Spleen (tissue), 11 donors: ENCODE measurements around the gene BMPER. TPM values are rescaled to one million over a fixed set of nuclear protein-coding genes. Genes with fewer than 3 reads are reported as not detected.

Experiments
- DNase-seq: peaks from one replicate; pipeline ENCODE4 v3.0.0-alpha.2; 2020
- H3K27ac ChIP-seq, 8 donors: fragments of 200-600 bp; sonication (generic) in 7 of 8; 1 replicate in 4 of 8; 2 replicates in 4 of 8; pipeline versions ENCODE4 v1.5.0 to v1.8.0; 2016 to 2021; ENCODE audit warnings: inconsistent platforms in 4 of 8, mild to moderate bottlenecking in 4 of 8, moderate library complexity in 1 of 8
- H3K27me3 ChIP-seq, 7 donors: fragments of 200-600 bp; sonication (generic) in 6 of 7; replicated peaks in 1 of 7; 1 replicate in 4 of 7; 2 replicates in 3 of 7; pipeline versions ENCODE4 v1.5.0 to v1.8.0; 2016 to 2021; ENCODE audit warnings: inconsistent platforms in 3 of 7, mild to moderate bottlenecking in 1 of 7
- H3K36me3 ChIP-seq, 6 donors: fragments of 200-600 bp; sonication (generic) in 5 of 6; 1 replicate in 4 of 6; 2 replicates in 2 of 6; pipeline versions ENCODE4 v1.5.0 to v1.8.0; 2016 to 2021; ENCODE audit warnings: inconsistent platforms in 2 of 6
- H3K4me1 ChIP-seq, 6 donors: fragments of 200-600 bp; sonication (generic) in 5 of 6; 1 replicate in 3 of 6; 2 replicates in 3 of 6; pipeline versions ENCODE4 v1.5.0 to v1.8.0; 2016 to 2021; ENCODE audit warnings: inconsistent platforms in 3 of 6
- H3K4me3 ChIP-seq, 8 donors: fragments of 200-600 bp; sonication (generic) in 7 of 8; 1 replicate in 4 of 8; 2 replicates in 4 of 8; pipeline versions ENCODE4 v1.5.0 to v1.8.0; 2016 to 2021; ENCODE audit warnings: inconsistent platforms in 4 of 8, mild to moderate bottlenecking in 4 of 8, moderate library complexity in 2 of 8
- H3K9me3 ChIP-seq, 8 donors: fragments of 200-600 bp; sonication (generic) in 7 of 8; 1 replicate in 4 of 8; 2 replicates in 4 of 8; pipeline versions ENCODE4 v1.5.0 to v1.8.0; 2016 to 2021; ENCODE audit warnings: inconsistent platforms in 4 of 8
- CTCF ChIP-seq, 11 experiments: fragments of 200-600 bp in 7 of 11; fragments of 450-650 bp in 4 of 11; sonication (generic) in 4 of 11; IDR thresholded peaks in 8 of 11; conservative IDR thresholded peaks in 3 of 11; 1 replicate in 7 of 11; 2 replicates in 4 of 11; pipeline versions ENCODE4 v1.4.0 to v1.8.0; 2016 to 2021; ENCODE audit warnings: antibody characterized with exemption in 11 of 11, inconsistent platforms in 4 of 11, mild to moderate bottlenecking in 1 of 11
- POLR2A ChIP-seq, 3 donors: fragments of 450-650 bp; IDR thresholded peaks; one replicate each; pipeline ENCODE4 v1.5.1; 2017; ENCODE audit warnings: antibody characterized with exemption in 3 of 3, mild to moderate bottlenecking in 1 of 3
- POLR2AphosphoS5 ChIP-seq, 3 donors: sonication (generic); formaldehyde crosslinking; IDR thresholded peaks; one replicate each; pipeline ENCODE4 v1.5.1; 2017; ENCODE audit warnings: antibody characterized with exemption in 3 of 3
- WGBS, 5 donors: extraction: QIAGEN DNeasy Blood & Tissue Kit in 3 of 5; methylation state at CpG; one replicate each; pipeline versions ENCODE4 v1.1.5 to v1.1.7; 2013 to 2018; 5-methylcytosine and 5-hydroxymethylcytosine counted together
- intact Hi-C: fragments of 100-400 bp; cut with DNase I; formaldehyde crosslinking; loops from one replicate; pipeline ENCODE4 v1.15.0; 2023; ENCODE audit warnings: low total_unique reads
- polyA plus RNA-seq, 3 donors: library from polyadenylated mRNA; stranded (reverse); fragments of 200-250 nt; gene quantifications; one replicate each; pipeline ENCODE4 v1.2.1, GENCODE V29; 2013
- total RNA-seq, 7 donors: library from RNA; depleted of rRNA in 3 of 7; stranded (reverse); fragments of >200 nt in 3 of 7; fragmentation: NEBNext Ultra II Directional in 4 of 7; extraction: Animal tissue kit (Norgen Biotek cat#: 25700) in 4 of 7; gene quantifications; one replicate each; pipeline versions ENCODE4 v1.1.0 to v1.2.1, GENCODE V29; 2016 to 2021
- donor health status: healthy with polysubstance abuse.
- donor health status: DM: no; HTN: no; CAD: no; lungs with moderate emphysema.
- donor health status: DM: no; HTN: no; CAD: no.
- donor health status: Bipolar disorder and iron deficiency.
- donor health status: healthy.
- donor health status: DM: no; HTN: no; CAD: no.
- donor health status: DM: yes; HTN: yes; CAD: no.

The BMPER gene
- total and polyA plus RNA-seq, 10 donors = 0.14 to 4.4 (median 2.1) TPM

GRCh38 chr7:34054075-34054474, 148.7 kb downstream of the BMPER start:
- no peaks in the 10 kb centered on the region for H3K9me3 ChIP-seq
- H3K4me3 ChIP-seq = no peak overlapping the region
- H3K36me3 ChIP-seq = no peaks in the 10 kb centered on the region
- 85 to 89% (median 87%) methylated on average over 3 of the region's 3 CpGs for WGBS, 5 donors
- H3K27me3 ChIP-seq = no peaks in the 10 kb centered on the region
- no peaks in the 10 kb centered on the region for H3K4me1 ChIP-seq
- TF ChIP-seq CTCF (IDR thresholded peaks at IDR 0.05 in 8 of 11, conservative IDR thresholded peaks at IDR 0.05 in 3 of 11) = no peak
- no peak for TF ChIP-seq POLR2A (IDR thresholded peaks at IDR 0.05)
- no peak for TF ChIP-seq POLR2AphosphoS5 (IDR thresholded peaks at IDR 0.05)
- no peak for DNase-seq
- intact Hi-C loops = no loop called here
- H3K27ac ChIP-seq = no peak overlapping the region

- H3K4me1 ChIP-seq = no peaks in the 10 kb centered on the region
- no peaks in the 10 kb centered on the region for H3K36me3 ChIP-seq
- no peak overlapping the region for H3K4me3 ChIP-seq
- no peaks in the 10 kb centered on the region for H3K27me3 ChIP-seq
- intact Hi-C loops = no loop called here
- no peaks in the 10 kb centered on the region for H3K9me3 ChIP-seq
- no peak for TF ChIP-seq POLR2AphosphoS5 (IDR thresholded peaks at IDR 0.05)
- TF ChIP-seq CTCF (IDR thresholded peaks at IDR 0.05 in 8 of 11, conservative IDR thresholded peaks at IDR 0.05 in 3 of 11) = no peak
- no peak for TF ChIP-seq POLR2A (IDR thresholded peaks at IDR 0.05)
- no peak for DNase-seq
- H3K27ac ChIP-seq = no peak overlapping the region
These were observed 151.8 kb downstream of the BMPER start for GRCh38 chr7:34057136-34057535.

GRCh38 chr7:34057956-34058355, 152.6 kb downstream of the BMPER start:
- Histone ChIP-seq H3K4me3 (no peak overlapping the region), H3K27me3 (no peaks in the 10 kb centered on the region), H3K4me1 (no peaks in the 10 kb centered on the region), H3K9me3 (no peaks in the 10 kb centered on the region), H3K36me3 (no peaks in the 10 kb centered on the region), H3K27ac (no peak overlapping the region)
- intact Hi-C loops = no loop called here
- WGBS, 5 donors = 77 to 91% (median 86%) methylated on average over 5 of the region's 5 CpGs
- DNase-seq = no peak
- TF ChIP-seq POLR2A (IDR thresholded peaks at IDR 0.05) (no peak), POLR2AphosphoS5 (IDR thresholded peaks at IDR 0.05) (no peak), CTCF (IDR thresholded peaks at IDR 0.05 in 8 of 11, conservative IDR thresholded peaks at IDR 0.05 in 3 of 11) (no peak)

GRCh38 chr7:34058801-34059135, 153.4 kb downstream of the BMPER start:
- H3K4me3 ChIP-seq = no peak overlapping the region
- no peak for DNase-seq
- no peaks in the 10 kb centered on the region for H3K36me3 ChIP-seq
- no peaks in the 10 kb centered on the region for H3K9me3 ChIP-seq
- 71 to 82% (median 77%) methylated on average over 1 of the region's 1 CpG for WGBS, 5 donors
- no peaks in the 10 kb centered on the region for H3K4me1 ChIP-seq
- no peaks in the 10 kb centered on the region for H3K27me3 ChIP-seq
- intact Hi-C loops = no loop called here
- H3K27ac ChIP-seq = peak overlapping the region in 2 of 8 donors; percentile 24 to 45
- no peak for TF ChIP-seq POLR2AphosphoS5 (IDR thresholded peaks at IDR 0.05)
- no peak for TF ChIP-seq CTCF (IDR thresholded peaks at IDR 0.05 in 8 of 11, conservative IDR thresholded peaks at IDR 0.05 in 3 of 11)
- TF ChIP-seq POLR2A (IDR thresholded peaks at IDR 0.05) = no peak
